Measurements from ENCODE around the gene EEF2K. TPM values are rescaled to one million over a fixed set of nuclear protein-coding genes. Genes with fewer than 3 reads are reported as not detected.
"Not testable (repeated sequence)": the region's sequence is repeated elsewhere in the genome, so short reads cannot be mapped to it uniquely, and the experiment has no call there.

EEF2K gene
- polyA plus RNA-seq, 1 experiment = 10.9 TPM

GRCh38 chr16:22300427-22301071 lies 94.5 kb downstream of the EEF2K start:
- no peak for DNase-seq (ENCODE audit: low read depth)
- Histone ChIP-seq H3K36me3 (ENCODE audit: control insufficient read depth, insufficient read depth, low read length) (peaks cover 14% of the 10 kb centered on the region), H3K4me3 (ENCODE audit: low read depth, low read length) (no peak overlapping the region), H3K27me3 (ENCODE audit: control insufficient read depth, insufficient read depth, low read length) (no peaks in the 10 kb centered on the region)
- ChIA-PET POLR2A (interaction anchor here (0.6 kb wide), 1 partner anchor 112 kb away, joined by 3 read pairs; no protein-coding TSS in a partner anchor), CTCF (interaction anchor here (0.6 to 2.3 kb wide), 24 partner anchors 8 to 299 kb away, joined by 3 to 17 read pairs (median 4); partner anchors contain the start of gene EEF2K)
- peak; percentile 86 for TF ChIP-seq CTCF (IDR thresholded peaks at IDR 0.05; ENCODE audit: insufficient read depth, low read depth, low read length)

GRCh38 chr16:22301423-22301822 lies 95.3 kb downstream of the EEF2K start:
- DNase-seq (ENCODE audit: low read depth); H3K27me3 ChIP-seq (ENCODE audit: control insufficient read depth, insufficient read depth, low read length); POLR2A ChIA-PET; H3K4me3 ChIP-seq (ENCODE audit: low read depth, low read length): not testable (repeated sequence)
- peaks cover 14% of the 10 kb centered on the region for H3K36me3 ChIP-seq (ENCODE audit: control insufficient read depth, insufficient read depth, low read length)
- CTCF ChIA-PET = interaction anchor here (0.7 to 2.3 kb wide), 12 partner anchors 9 to 300 kb away, joined by 3 to 17 read pairs (median 7); partner anchors contain the start of gene EEF2K

GRCh38 chr16:22302776-22303363 lies 96.8 kb downstream of the EEF2K start:
- Histone ChIP-seq H3K36me3 (ENCODE audit: control insufficient read depth, insufficient read depth, low read length) (peaks cover 18% of the 10 kb centered on the region), H3K4me3 (ENCODE audit: low read depth, low read length) (no peak overlapping the region), H3K27me3 (ENCODE audit: control insufficient read depth, insufficient read depth, low read length) (no peaks in the 10 kb centered on the region)
- DNase-seq (ENCODE audit: low read depth) = no peak
- no peak for TF ChIP-seq CTCF (IDR thresholded peaks at IDR 0.05; ENCODE audit: insufficient read depth, low read depth, low read length)
- POLR2A ChIA-PET = no interaction called here
- CTCF ChIA-PET = interaction anchor here (1.3 kb wide), 1 partner anchor 18 kb away, joined by 4 read pairs; no protein-coding TSS in a partner anchor

- H3K4me3 ChIP-seq (ENCODE audit: low read depth, low read length) = no peak overlapping the region
- no peak for TF ChIP-seq CTCF (IDR thresholded peaks at IDR 0.05; ENCODE audit: insufficient read depth, low read depth, low read length)
- no peaks in the 10 kb centered on the region for H3K27me3 ChIP-seq (ENCODE audit: control insufficient read depth, insufficient read depth, low read length)
- ChIA-PET CTCF (no interaction called here), POLR2A (no interaction called here)
- peaks cover 23% of the 10 kb centered on the region for H3K36me3 ChIP-seq (ENCODE audit: control insufficient read depth, insufficient read depth, low read length)
- no peak for DNase-seq (ENCODE audit: low read depth)
These were observed 98.3 kb downstream of the EEF2K start for GRCh38 chr16:22304411-22304810.

- Histone ChIP-seq H3K4me3 (ENCODE audit: low read depth, low read length) (no peak overlapping the region), H3K36me3 (ENCODE audit: control insufficient read depth, insufficient read depth, low read length) (peaks cover 30% of the 10 kb centered on the region), H3K27me3 (ENCODE audit: control insufficient read depth, insufficient read depth, low read length) (no peaks in the 10 kb centered on the region)
- CTCF ChIA-PET = interaction anchor here (1.6 kb wide), 1 partner anchor 12 kb away, joined by 6 read pairs; no protein-coding TSS in a partner anchor
- POLR2A ChIA-PET = no interaction called here
- DNase-seq (ENCODE audit: low read depth) = no peak
- TF ChIP-seq CTCF (IDR thresholded peaks at IDR 0.05; ENCODE audit: insufficient read depth, low read depth, low read length) = no peak
These were observed 100.7 kb downstream of the EEF2K start for GRCh38 chr16:22306788-22307187.

Data from BJ (cell line).